HG02884 (cell line): ENCODE results near the gene ACTG2.
"Not testable (repeated sequence)": the region's sequence is repeated elsewhere in the genome, so short reads cannot be mapped to it uniquely, and the experiment has no call there.

Source experiments
- ATAC-seq: cut with Tn5 transposase; IDR thresholded peaks from one replicate; pipeline ENCODE4 v1.9.1; 2021; ENCODE audit warnings: mild to moderate bottlenecking, moderate library complexity; ENCODE audit not compliant: unreplicated experiment

Gene ACTG2

DNA sequence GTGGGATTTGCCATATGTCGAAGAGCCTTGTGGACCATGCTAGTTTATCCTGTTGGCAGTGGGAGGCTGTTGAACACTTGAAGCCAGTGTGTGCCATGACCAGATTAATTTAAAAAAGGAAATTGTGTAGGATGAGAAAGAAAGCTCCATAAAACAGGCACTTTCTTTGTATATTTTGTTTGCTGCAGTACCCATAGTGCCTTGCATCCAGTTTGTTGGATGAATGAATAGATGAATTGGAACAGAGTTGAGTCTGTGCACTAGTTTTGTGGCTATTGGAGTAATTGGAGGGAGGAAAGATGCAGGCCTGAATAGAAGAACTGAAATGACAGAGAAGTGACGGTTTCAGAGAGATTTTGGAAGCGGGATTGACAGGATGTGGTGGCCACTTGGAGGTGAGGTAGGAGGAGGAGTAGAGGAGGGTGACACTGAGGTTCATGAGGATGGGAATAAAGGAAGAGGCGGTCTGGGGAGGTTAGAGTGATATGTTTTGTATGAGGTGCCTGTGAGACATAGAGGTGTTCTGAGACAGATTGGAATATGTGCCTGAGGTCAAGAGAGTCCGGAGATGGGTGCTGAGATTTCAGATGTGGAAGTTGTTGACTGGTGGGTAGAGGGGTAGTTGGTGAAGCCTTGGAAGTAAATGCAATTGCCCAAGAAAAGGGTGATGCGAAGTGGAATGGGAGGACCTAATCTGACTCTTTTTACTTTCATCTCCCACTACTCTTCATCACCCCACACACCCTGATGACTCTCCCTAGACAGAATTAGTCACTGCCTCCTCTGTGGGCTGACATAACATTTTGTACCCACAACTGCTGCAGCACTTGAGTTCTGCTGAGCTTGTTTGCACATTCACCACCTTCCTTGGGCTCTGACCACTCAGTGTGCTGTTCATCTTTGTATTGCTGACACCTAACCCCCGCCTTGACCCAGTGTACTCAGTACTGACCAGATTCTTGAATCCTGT lies 39.0 kb downstream of the ACTG2 start:
- no peak for ATAC-seq

DNA sequence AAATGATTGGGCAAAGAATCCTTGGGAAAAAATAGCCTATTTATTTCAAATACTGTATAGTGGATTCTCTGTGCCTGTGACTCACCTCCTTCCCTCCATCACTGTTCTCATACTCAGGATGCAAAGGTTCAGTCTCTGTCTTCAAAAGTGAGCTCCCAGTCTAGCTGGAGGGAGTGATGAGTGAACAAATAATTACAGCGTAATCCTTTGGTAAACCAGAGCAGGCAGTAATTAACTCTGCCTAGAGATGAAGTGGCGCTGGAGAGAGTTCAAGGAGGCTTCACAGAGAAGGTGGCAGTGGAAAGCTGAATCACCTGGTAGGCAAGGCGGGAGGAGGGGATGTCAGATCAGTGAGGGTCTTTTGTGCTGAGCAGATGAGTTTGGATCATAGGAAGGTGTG lies 40.4 kb downstream of the ACTG2 start:
- ATAC-seq: no peak

- no peak for ATAC-seq
These were observed 42.8 kb downstream of the ACTG2 start for GRCh38 chr2:73935641-73936040.

GRCh38 chr2:73937103-73937885 lies 44.5 kb downstream of the ACTG2 start:
- ATAC-seq: no peak

GRCh38 chr2:73937899-73938298 lies 45.1 kb downstream of the ACTG2 start:
- no peak for ATAC-seq

DNA sequence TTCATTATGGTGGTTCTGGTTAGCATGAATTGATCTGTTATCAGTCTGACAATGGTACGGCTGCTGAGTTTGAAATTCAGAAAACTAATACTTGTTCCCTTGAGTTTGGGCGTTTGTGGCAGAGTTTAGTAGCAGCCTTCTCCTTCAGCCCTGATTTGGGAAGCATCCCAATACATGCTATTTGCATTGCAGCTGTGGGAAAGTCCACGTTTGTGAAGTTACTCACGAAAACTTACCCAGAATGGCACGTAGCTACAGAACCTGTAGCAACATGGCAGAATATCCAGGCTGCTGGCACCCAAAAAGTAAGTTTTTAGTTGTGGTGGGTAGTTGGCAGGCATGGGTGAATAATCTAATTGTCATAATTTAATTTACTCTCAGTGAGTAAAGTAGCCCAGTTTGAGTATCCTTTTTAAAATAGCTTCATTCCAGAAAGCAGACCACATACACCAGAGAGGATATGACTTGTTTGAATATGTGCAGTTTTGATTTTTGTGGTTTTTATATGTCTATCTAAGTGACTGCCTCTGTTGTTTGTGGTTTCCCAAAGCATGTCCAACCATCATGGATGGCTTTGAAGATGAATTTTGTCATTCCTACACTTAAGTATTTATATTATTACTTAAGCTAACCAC lies 46.0 kb downstream of the ACTG2 start:
- ATAC-seq: no peak

DNA sequence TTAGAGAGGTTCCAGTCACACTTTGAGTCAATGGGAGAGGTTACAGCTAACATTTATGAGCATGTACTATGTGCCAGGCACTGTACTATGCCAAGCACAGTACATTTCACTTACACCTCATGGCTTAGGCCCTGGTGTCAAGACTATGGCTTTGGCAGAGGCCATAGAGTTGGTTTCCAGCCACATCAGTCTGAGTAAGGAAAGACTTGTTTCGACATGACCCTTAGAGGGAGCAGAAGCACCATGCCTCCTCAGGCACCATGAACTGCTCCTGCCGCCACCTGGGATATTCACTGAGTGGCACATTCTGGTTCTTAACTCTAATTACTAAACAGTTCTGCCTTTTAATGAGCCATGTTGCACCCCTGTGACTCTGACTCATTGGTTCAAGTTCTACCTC lies 46.6 kb downstream of the ACTG2 start:
- ATAC-seq: no peak

DNA sequence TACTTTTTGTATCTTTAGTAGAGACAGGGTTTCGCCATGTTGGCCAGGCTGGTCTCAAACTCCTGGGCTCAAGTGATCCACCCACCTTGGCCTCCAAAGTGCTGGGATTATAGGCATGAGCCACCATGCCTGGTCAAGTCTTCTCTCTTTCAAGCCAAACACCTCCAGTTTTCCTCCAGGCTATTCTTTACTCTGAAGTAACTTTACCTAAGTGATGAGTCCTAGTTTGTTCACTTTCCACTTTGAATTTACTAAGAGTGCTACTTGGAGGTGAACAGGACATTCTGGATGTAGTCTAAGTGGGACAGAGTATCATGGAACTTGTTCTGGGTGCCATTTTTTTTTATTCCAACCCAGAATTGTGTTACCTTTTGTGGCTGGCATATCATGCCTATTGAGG lies 47.3 kb downstream of the ACTG2 start:
- not testable (repeated sequence) for ATAC-seq

- ATAC-seq: no peak
These were observed 49.9 kb downstream of the ACTG2 start for GRCh38 chr2:73942664-73943063.

DNA sequence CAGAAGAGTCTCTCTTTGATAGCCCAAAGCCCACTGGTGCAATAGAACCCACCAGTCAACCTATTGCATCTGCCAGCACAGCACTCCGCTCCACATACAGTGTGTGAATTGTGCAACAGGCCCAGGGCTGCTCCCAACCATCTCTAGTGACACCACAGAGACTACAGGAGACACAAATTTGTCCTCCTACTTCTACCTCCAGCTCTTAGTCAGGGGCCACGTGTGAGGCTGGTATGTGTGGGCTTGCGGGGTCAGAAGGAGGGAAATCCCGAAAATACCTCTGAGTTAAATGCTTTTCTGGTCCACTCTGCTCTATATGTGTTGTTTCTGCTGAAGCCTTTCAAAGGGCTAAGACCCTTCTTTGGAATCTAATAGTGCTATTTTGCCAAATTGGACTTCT lies 51.9 kb downstream of the ACTG2 start:
- peak; percentile 62 for ATAC-seq

DNA sequence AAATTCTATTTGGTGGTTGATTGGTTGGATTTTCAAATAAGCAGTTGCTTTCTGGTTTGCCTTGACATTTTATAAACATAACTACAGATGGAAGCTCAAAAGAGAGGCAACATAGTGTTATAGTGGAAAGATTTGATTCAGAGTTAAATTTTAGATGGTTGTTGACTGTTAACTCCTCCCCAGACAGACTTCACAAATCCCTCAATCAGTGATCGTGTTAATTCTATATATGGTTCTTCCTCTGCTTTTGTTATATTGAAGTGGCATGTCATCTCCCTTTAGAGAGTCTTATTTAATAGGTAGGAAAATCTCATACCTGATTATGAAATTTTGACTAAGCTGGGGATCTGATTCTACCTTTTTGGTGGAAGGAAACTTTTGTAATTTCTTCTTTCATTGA lies 53.4 kb downstream of the ACTG2 start:
- no peak for ATAC-seq

DNA sequence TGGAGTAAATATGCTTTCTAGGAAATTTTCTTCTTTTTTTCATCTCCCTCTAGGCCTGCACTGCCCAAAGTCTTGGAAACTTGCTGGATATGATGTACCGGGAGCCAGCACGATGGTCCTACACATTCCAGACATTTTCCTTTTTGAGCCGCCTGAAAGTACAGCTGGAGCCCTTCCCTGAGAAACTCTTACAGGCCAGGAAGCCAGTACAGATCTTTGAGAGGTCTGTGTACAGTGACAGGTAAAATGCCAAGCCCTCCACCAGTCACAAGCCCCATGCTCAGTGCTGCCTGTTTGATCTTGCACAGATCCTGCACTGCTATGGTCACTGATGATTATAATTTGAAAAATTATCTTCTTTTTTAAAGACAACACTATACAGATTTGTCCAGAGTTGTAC lies 53.9 kb downstream of the ACTG2 start:
- no peak for ATAC-seq

- no peak for ATAC-seq
These were observed 54.7 kb downstream of the ACTG2 start for GRCh38 chr2:73947412-73948018.

GRCh38 chr2:73949802-73950201 lies 57.0 kb downstream of the ACTG2 start:
- ATAC-seq: no peak

DNA sequence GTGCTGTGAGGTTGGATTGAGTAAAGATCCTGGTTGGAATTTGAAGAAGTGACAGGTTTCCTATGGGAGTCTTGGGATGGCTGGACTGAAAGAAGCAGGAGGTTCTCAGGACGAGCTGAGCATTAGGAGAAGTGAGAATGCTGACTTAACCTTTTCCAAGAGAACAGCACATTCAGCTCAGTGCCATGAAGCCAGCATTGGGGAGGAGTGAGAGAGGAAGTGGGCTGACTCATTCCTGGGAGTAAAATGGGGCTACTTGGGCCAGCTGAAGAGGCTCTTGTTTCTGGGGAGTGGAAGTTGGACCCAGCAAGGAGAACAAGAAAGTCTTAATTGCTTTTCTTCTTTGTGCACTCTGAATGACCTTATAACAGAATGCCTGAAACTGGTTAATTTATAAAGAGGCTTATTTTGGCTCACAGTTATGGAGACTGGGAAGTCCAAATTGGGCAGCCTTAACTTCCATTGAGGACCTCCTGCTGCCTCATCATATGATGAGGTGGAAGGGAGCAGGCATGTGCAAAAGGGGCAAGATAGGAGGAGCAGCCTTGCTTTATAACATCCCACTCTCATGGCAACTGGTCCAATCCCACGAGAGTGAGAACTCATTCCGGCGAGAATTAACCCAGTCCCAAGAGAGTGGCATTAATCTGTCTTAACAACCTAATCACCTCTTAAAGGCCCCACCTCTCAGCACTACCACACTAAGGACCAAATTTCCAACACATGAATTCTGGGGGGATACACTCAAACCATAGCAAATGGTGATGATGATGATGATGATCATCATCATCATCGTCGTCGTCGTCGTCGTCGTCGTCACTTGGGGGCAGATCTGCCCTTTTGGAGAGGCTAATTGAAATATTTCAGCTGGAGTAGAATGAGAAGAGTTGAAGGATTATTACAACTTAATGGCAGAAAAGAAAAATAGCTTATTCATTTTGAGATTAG lies 60.0 kb downstream of the ACTG2 start:
- no peak for ATAC-seq

DNA sequence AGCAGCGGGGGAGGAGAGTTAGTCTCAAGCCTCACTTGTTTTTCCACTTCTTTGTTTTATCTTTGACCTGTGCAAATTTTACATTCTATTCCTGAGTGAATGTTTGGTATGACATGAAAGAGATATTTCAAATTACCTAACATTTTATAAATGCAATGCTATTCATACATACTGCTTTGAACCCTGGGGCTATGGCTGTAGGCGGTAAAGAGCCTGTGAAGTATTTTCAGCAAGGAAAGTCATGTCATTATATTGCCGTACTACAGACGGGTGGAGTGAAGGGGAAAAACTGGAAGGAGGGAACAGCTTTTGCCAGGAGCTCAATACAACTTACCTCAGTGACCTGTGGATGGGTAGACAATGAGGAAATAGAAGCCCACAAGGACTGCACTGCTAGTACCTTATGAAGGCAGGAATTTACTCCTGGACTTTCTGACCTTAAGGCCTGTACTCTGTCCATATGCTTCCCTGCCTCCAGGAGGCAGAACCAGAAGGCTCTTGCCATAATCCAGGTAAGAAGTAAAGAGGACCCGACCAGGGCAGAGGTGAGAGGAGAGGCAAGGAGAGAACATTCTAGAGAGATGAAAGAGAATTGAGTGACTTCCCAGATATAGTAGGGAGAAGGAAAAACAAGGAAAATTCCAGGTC lies 63.5 kb downstream of the ACTG2 start:
- no peak for ATAC-seq

- no peak for ATAC-seq
These were observed 68.5 kb downstream of the ACTG2 start for GRCh38 chr2:73961274-73961673.

- ATAC-seq: no peak
These were observed 69.2 kb downstream of the ACTG2 start for GRCh38 chr2:73961823-73962615.

- ATAC-seq: no peak
These were observed 70.0 kb downstream of the ACTG2 start for GRCh38 chr2:73962798-73963197.
